Endothelial cell (in vitro differentiated cells): Measurements from ENCODE around the gene SEC16A. TPM values are rescaled to one million over a fixed set of nuclear protein-coding genes. Genes with fewer than 3 reads are reported as not detected.
A peak's percentile ranks its signal among the peaks of the same experiment; 100 is the strongest.

ENCODE experiments used
- DNase-seq: peaks from one replicate; pipeline ENCODE4 v3.0.0; 2021; ENCODE audit warnings: low spot score
- H3K27ac Mint-ChIP-seq: one replicate; pipeline ENCODE4 v1.8.0; 2021; ENCODE audit warnings: mixed read lengths, inconsistent platforms; ENCODE audit not compliant: unreplicated experiment
- H3K27me3 Mint-ChIP-seq: one replicate; pipeline ENCODE4 v1.8.0; 2021; ENCODE audit warnings: mild to moderate bottlenecking, moderate library complexity, mixed read lengths, inconsistent platforms; ENCODE audit not compliant: unreplicated experiment
- H3K36me3 Mint-ChIP-seq: one replicate; pipeline ENCODE4 v1.8.0; 2021; ENCODE audit warnings: mild to moderate bottlenecking, low read depth, mixed read lengths, inconsistent platforms; ENCODE audit not compliant: unreplicated experiment
- H3K4me1 Mint-ChIP-seq: one replicate; pipeline ENCODE4 v1.8.0; 2021; ENCODE audit warnings: mild to moderate bottlenecking, mixed read lengths, inconsistent platforms; ENCODE audit not compliant: unreplicated experiment
- H3K4me3 Mint-ChIP-seq: one replicate; pipeline ENCODE4 v1.8.0; 2021; ENCODE audit warnings: mild to moderate bottlenecking, mixed read lengths, inconsistent platforms; ENCODE audit not compliant: unreplicated experiment
- H3K9me3 Mint-ChIP-seq: one replicate; pipeline ENCODE4 v1.8.0; 2021; ENCODE audit warnings: mixed read lengths, inconsistent platforms; ENCODE audit not compliant: unreplicated experiment
- CTCF ChIP-seq: fragments of 200-600 bp; sonication (generic); IDR thresholded peaks from one replicate; pipeline ENCODE4 v1.5.0; 2021; ENCODE audit warnings: antibody characterized with exemption; ENCODE audit not compliant: unreplicated experiment
- total RNA-seq: library from RNA; stranded (reverse); fragmentation: NEBNext Ultra II Directional; extraction: Animal tissue kit (Norgen Biotek cat#: 25700); gene quantifications from one replicate; pipeline ENCODE4 v1.2.1, GENCODE V29; 2021; ENCODE audit not compliant: unreplicated experiment

The SEC16A gene
- total RNA-seq, 1 donor from 2014 or later, result 79.5 TPM

GRCh38 chr9:136517012-136517743 lies 34.3 kb upstream of the SEC16A start:
- H3K9me3 Mint-ChIP-seq, result no peaks in the 10 kb centered on the region
- no peak overlapping the region for H3K27ac Mint-ChIP-seq
- no peak for TF ChIP-seq CTCF
- no peak for DNase-seq
- H3K27me3 Mint-ChIP-seq, result peaks cover 14% of the 10 kb centered on the region
- no peaks in the 10 kb centered on the region for H3K4me1 Mint-ChIP-seq
- H3K4me3 Mint-ChIP-seq, result no peak overlapping the region
- H3K36me3 Mint-ChIP-seq, result peaks cover 2% of the 10 kb centered on the region

GRCh38 chr9:136516191-136516654 lies 33.4 kb upstream of the SEC16A start:
- TF ChIP-seq CTCF, result no peak
- Mint-ChIP-seq H3K36me3 (no peaks in the 10 kb centered on the region), H3K27ac (no peak overlapping the region), H3K4me3 (no peak overlapping the region), H3K9me3 (no peaks in the 10 kb centered on the region), H3K27me3 (peaks cover 14% of the 10 kb centered on the region), H3K4me1 (peaks cover 4% of the 10 kb centered on the region)
- DNase-seq, result no peak

DNA sequence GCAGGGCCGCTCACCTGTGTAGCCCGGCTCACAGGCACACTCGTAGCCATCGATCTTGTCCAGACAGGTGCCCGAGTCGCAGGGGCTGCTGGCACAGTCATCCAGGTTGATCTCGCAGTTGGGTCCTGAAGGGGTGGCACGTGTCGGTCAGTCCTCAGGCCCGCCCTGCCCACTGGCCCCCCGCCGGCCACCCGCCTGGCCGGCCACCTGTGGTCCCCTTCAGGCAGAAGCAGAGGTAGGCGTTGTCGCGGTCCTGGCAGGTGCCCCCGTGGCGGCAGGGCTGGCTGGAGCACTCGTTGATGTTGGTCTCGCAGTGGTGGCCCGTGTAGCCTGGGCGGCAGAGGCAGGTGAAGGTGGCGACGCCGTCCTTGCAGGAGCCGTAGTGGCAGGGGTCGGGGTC lies 32.4 kb upstream of the SEC16A start:
- H3K4me1 Mint-ChIP-seq, result peaks cover 4% of the 10 kb centered on the region
- H3K9me3 Mint-ChIP-seq, result no peaks in the 10 kb centered on the region
- H3K27ac Mint-ChIP-seq, result no peak overlapping the region
- H3K4me3 Mint-ChIP-seq, result no peak overlapping the region
- H3K36me3 Mint-ChIP-seq, result no peaks in the 10 kb centered on the region
- DNase-seq, result no peak
- TF ChIP-seq CTCF, result no peak
- peaks cover 17% of the 10 kb centered on the region for H3K27me3 Mint-ChIP-seq

DNA sequence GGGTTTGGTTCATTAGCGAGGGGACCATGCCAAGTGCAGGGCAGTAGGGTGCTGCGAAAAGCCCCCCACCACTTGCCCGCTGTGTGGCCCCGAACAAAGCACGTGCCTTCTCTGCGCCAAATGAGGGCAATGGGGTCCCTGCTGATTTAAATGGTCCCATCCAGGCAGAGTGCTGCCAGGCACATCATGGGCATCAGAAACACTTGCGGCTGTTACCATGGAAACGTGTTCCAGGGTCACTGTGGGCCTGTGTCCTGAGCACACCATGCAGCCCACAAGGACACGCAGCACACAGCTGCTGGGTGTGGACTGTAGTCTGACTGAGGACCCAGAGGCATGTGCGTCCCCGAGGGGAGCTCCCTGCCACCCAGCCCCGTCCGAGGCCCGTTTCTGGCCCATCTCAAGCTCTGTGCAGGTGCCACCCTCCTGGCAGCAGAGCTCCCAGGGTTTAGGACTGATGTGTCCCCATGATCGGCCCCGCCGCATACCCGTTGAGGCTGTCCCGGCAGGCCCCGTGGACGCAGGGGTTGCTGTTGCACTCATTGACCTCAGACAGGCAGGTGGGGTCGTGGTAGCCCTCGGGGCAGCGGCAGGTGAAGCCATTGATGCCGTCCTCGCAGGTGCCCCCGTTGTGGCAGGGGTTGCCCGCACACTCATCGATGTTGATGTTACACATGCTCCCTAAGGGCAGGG lies 31.3 kb upstream of the SEC16A start:
- no peak for DNase-seq
- no peak for TF ChIP-seq CTCF
- Mint-ChIP-seq H3K27me3 (peaks cover 17% of the 10 kb centered on the region), H3K4me3 (no peak overlapping the region), H3K36me3 (peaks cover 7% of the 10 kb centered on the region), H3K9me3 (no peaks in the 10 kb centered on the region), H3K27ac (peak overlapping the region; percentile 30), H3K4me1 (peaks cover 4% of the 10 kb centered on the region)

- Mint-ChIP-seq H3K9me3 (no peaks in the 10 kb centered on the region), H3K27ac (peak overlapping the region; percentile 72), H3K4me3 (no peak overlapping the region), H3K4me1 (peaks cover 4% of the 10 kb centered on the region), H3K27me3 (peaks cover 18% of the 10 kb centered on the region), H3K36me3 (peaks cover 10% of the 10 kb centered on the region)
- TF ChIP-seq CTCF, result no peak
- no peak for DNase-seq
These were observed 30.4 kb upstream of the SEC16A start for GRCh38 chr9:136513191-136513590.
